ENCODE measurements around the gene VIM. TPM values are rescaled to one million over a fixed set of nuclear protein-coding genes. Genes with fewer than 3 reads are reported as not detected.

Gene VIM
- total RNA-seq: 22,890 and 27,562 TPM in 2 replicates

DNA sequence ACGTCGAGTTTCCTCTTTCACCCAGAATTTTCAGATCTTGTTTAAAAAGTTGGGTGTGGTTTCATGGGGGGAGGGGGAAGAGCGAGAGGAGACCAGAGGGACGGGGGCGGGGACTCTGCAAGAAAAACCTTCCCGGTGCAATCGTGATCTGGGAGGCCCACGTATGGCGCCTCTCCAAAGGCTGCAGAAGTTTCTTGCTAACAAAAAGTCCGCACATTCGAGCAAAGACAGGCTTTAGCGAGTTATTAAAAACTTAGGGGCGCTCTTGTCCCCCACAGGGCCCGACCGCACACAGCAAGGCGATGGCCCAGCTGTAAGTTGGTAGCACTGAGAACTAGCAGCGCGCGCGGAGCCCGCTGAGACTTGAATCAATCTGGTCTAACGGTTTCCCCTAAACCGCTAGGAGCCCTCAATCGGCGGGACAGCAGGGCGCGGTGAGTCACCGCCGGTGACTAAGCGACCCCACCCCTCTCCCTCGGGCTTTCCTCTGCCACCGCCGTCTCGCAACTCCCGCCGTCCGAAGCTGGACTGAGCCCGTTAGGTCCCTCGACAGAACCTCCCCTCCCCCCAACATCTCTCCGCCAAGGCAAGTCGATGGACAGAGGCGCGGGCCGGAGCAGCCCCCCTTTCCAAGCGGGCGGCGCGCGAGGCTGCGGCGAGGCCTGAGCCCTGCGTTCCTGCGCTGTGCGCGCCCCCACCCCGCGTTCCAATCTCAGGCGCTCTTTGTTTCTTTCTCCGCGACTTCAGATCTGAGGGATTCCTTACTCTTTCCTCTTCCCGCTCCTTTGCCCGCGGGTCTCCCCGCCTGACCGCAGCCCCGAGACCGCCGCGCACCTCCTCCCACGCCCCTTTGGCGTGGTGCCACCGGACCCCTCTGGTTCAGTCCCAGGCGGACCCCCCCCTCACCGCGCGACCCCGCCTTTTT, at the start of gene VIM:
Gene VIM, plus strand, starts transcription at position 151 of the 925 bp plus-strand sequence. CDS start 1,182 bp downstream, outside the sequence.

DNA sequence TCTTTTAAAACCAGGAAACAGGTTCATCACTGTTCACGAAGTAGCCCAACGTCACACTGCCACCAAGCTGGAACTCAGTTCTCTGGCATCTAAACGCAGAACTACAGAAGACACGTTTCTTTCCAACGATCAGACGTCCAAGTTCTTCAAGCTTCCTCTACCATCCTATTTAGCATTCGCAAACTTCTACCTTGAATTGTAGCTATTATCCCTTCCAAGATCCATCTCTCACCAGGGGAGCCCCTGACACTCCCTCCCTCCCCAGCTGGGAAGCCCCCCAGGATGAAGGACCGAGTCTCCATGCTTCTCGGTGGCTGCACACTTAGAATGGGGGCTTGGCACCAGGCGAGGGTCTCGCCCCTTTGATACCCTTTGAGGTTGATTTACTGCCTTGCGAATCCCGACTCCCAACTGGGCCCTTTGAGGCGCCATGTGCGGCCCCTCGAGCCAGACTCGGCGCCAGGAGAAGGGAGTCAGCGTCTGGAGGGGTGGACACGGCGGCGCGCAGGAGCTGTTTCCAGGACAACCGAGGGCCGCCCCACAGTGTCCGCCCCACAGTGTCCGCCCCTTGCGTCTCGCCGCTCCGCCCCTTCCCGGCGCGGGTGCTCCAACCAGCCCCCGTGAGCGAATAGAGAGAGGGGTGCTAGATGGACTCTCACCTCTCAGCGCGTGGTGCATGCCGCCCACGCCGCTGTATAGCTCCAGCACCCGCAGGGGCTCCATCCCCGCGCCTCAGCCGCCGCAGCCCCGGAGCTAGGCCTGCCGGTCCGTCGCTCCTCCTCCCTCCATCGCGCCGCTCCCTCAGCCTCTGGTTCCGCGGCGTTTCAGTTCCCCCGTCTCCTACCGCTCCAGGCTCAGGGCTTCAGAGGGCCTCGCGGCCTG, 26.9 kb upstream of the VIM start, which contains the start of gene TRDMT1:
Gene TRDMT1, minus strand, starts transcription at position 761 of the 882 bp plus-strand sequence. Its CDS starts 38 bp downstream, at position 723.

Other genes with a start within 250 kb of the VIM start
- 11.5 and 13.8 TPM in 2 replicates for gene CUBN, start 98.4 kb upstream of the VIM start, total RNA-seq
- gene TRDMT1, start 26.6 kb upstream of the VIM start, total RNA-seq: 15.4 and 26.0 TPM in 2 replicates
- not detected in 2 replicates for gene ST8SIA6, start 226.4 kb downstream of the VIM start, total RNA-seq

All from hair follicle dermal papilla cell (primary cell).